MM.1S (cell line): ENCODE results near the gene SFI1.

Experiments
- CTCF ChIP-seq: fragments of 300-600 bp; sonication (generic); IDR thresholded peaks from 2 replicates; pipeline ENCODE4 v1.5.1; 2016; ENCODE audit warnings: antibody characterized with exemption, low read length, mixed read lengths
- EZH2 ChIP-seq: fragments of 300-600 bp; sonication (generic); optimal IDR thresholded peaks from 2 replicates; pipeline ENCODE3; 2017; ENCODE audit warnings: low read depth, mild to moderate bottlenecking, antibody characterized with exemption, low read length, mixed read lengths
- EZH2phosphoT487 ChIP-seq: fragments of 300-600 bp; sonication (generic); IDR thresholded peaks from 2 replicates; pipeline ENCODE4 v1.6.1; 2018; ENCODE audit warnings: antibody characterized with exemption, low read length

- no peak for TF ChIP-seq CTCF
- TF ChIP-seq EZH2phosphoT487: no peak
- TF ChIP-seq EZH2: no peak
These were observed 98.9 kb downstream of the SFI1 start for GRCh38 chr22:31595271-31595670.
